GM21447 (cell line): ENCODE measurements around the gene CARMIL1.
A peak's percentile ranks its signal among the peaks of the same experiment; 100 is the strongest.
"Not testable (repeated sequence)": the region's sequence is repeated elsewhere in the genome, so short reads cannot be mapped to it uniquely, and the experiment has no call there.

Experiments
- ATAC-seq: cut with Tn5 transposase; IDR thresholded peaks from one replicate; pipeline ENCODE4 v1.9.1; 2021; ENCODE audit not compliant: unreplicated experiment

The CARMIL1 gene

GRCh38 chr6:25275436-25275835 is 3.7 kb upstream of the CARMIL1 start:
- no peak for ATAC-seq

GRCh38 chr6:25277386-25277785 is 1.8 kb upstream of the CARMIL1 start:
- no peak for ATAC-seq

GRCh38 chr6:25277857-25278256 is 1.3 kb upstream of the CARMIL1 start:
- no peak for ATAC-seq

GRCh38 chr6:25278261-25278913 is 787 bp upstream of the CARMIL1 start:
- ATAC-seq = peak; percentile 28

GRCh38 chr6:25279748-25280343 is 672 bp downstream of the CARMIL1 start:
- ATAC-seq = no peak

GRCh38 chr6:25280344-25281074 is 1.3 kb downstream of the CARMIL1 start:
- peak; percentile 46 for ATAC-seq

- ATAC-seq = no peak
These were observed 7.7 kb downstream of the CARMIL1 start for GRCh38 chr6:25286891-25287290.

- ATAC-seq = no peak
These were observed 8.8 kb downstream of the CARMIL1 start for GRCh38 chr6:25287941-25288340.

GRCh38 chr6:25288518-25288917 is 9.3 kb downstream of the CARMIL1 start:
- ATAC-seq = no peak

GRCh38 chr6:25290306-25291060 is 11.3 kb downstream of the CARMIL1 start:
- ATAC-seq = no peak

GRCh38 chr6:25292384-25292783 is 13.2 kb downstream of the CARMIL1 start:
- no peak for ATAC-seq

- no peak for ATAC-seq
These were observed 16.5 kb downstream of the CARMIL1 start for GRCh38 chr6:25295651-25296050.

GRCh38 chr6:25296217-25296905 is 17.2 kb downstream of the CARMIL1 start:
- ATAC-seq = no peak

GRCh38 chr6:25297039-25297441 is 17.9 kb downstream of the CARMIL1 start:
- ATAC-seq = no peak

GRCh38 chr6:25297823-25298522 is 18.8 kb downstream of the CARMIL1 start:
- no peak for ATAC-seq

GRCh38 chr6:25298523-25298865 is 19.3 kb downstream of the CARMIL1 start:
- ATAC-seq = not testable (repeated sequence)

- ATAC-seq = peak; percentile 52
These were observed 22.2 kb downstream of the CARMIL1 start for GRCh38 chr6:25301362-25301761.

- ATAC-seq = no peak
These were observed 23.0 kb downstream of the CARMIL1 start for GRCh38 chr6:25302151-25302550.

GRCh38 chr6:25302677-25303128 is 23.5 kb downstream of the CARMIL1 start:
- ATAC-seq = no peak

- ATAC-seq = no peak
These were observed 24.1 kb downstream of the CARMIL1 start for GRCh38 chr6:25303254-25303653.
